ENCODE measurements around the gene RPL36AL.
"Not testable (repeated sequence)": the region's sequence is repeated elsewhere in the genome, so short reads cannot be mapped to it uniquely, and the experiment has no call there.

The RPL36AL gene

GRCh38 chr14:49593016-49593415 is 27.4 kb downstream of the RPL36AL start:
- Mint-ChIP-seq H3K9me3 (no peaks in the 10 kb centered on the region), H3K27me3 (ENCODE audit: low read depth, poor library complexity) (peaks cover 2% of the 10 kb centered on the region), H3K27ac (no peak overlapping the region), H3K4me3 (no peak overlapping the region), H3K36me3 (ENCODE audit: low read depth) (no peaks in the 10 kb centered on the region), H3K4me1 (peaks cover 26% of the 10 kb centered on the region)
- DNase-seq, result no peak
- TF ChIP-seq CTCF (IDR thresholded peaks at IDR 0.05), result no peak

DNA sequence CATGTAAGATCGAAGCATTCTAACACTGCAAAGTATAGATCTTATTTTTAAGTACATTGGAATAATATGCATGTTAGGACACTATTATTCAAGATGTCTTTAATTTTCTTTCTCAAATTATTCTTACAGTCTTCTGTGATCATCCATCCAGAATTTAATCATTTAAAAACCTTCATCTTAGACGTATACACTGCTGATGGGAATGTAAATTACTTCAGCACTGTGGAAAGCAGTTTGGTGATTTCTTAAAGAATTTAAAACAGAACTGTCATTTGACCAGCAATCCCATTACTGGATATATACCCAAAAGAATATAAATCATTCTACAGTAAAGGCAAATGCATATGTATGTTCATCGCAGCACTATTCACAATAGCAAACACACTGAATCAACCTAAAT is 31.0 kb downstream of the RPL36AL start:
- peaks cover 2% of the 10 kb centered on the region for H3K27me3 Mint-ChIP-seq (ENCODE audit: low read depth, poor library complexity)
- no peak overlapping the region for H3K4me3 Mint-ChIP-seq
- no peak overlapping the region for H3K27ac Mint-ChIP-seq

GRCh38 chr14:49586673-49587460 is 33.6 kb downstream of the RPL36AL start:
- DNase-seq, result peak; percentile 30
- peaks cover 36% of the 10 kb centered on the region for H3K36me3 Mint-ChIP-seq (ENCODE audit: low read depth)
- H3K9me3 Mint-ChIP-seq, result no peaks in the 10 kb centered on the region
- H3K4me1 Mint-ChIP-seq, result peaks cover 35% of the 10 kb centered on the region
- H3K27ac Mint-ChIP-seq, result peak overlapping the region; percentile 88
- H3K4me3 Mint-ChIP-seq, result peak overlapping the region; percentile 94
- peak; percentile 88 for TF ChIP-seq CTCF (IDR thresholded peaks at IDR 0.05)
- peaks cover 2% of the 10 kb centered on the region for H3K27me3 Mint-ChIP-seq (ENCODE audit: low read depth, poor library complexity)

More for the DNA sequence above, 31.0 kb downstream of the RPL36AL start:
- H3K36me3 Mint-ChIP-seq (ENCODE audit: low read depth), result peaks cover 11% of the 10 kb centered on the region
- DNase-seq, result no peak
- no peaks in the 10 kb centered on the region for H3K9me3 Mint-ChIP-seq
- H3K4me1 Mint-ChIP-seq, result peaks cover 12% of the 10 kb centered on the region
- no peak for TF ChIP-seq CTCF (IDR thresholded peaks at IDR 0.05)

DNA sequence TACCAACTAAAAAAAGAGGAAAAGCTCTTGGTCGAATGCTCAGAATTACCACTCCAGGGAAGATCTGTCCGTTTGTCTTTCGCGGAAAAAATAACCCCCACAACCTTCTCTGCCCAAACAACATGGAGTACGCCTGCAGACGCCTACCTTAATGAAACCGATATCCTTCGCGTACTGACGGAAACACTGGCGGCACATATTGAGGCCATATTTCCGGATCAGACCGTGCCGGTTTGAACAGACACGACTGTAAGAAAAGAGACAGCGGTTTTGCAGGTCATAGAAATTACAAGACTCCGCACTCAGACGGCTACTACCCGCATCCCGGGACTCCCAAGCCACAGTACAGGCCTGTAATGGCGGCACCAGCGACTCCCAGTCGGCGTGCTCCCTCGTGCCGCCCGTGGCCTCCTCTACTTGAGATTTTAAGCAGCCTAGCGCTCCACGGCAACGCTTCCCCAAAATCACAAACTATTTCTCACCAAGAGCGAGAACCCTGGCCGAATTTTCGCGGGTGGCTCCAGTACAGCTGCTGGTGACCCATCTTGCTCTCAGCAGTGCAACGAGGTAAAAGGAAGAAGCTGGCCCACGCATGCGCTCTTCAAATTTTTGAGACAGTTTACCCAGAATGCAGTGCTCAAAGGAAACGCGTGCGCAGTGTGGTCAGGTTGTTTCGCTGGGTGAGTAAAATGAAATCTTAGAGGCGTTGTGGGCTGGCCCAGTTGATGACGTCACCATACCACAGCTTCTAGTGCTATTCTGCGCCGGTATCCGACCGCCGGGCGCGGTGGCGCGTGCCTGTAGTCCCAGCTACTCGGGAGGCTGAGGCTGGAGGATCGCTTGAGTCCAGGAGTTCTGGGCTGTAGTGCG is 34.4 kb downstream of the RPL36AL start, which contains the start of gene RPS29:
Gene RPS29 (minus strand): TSS at position 578 of the 870 bp plus-strand sequence. CDS start 34 bp downstream, at position 544.
- peaks cover 42% of the 10 kb centered on the region for H3K4me1 Mint-ChIP-seq
- H3K36me3 Mint-ChIP-seq (ENCODE audit: low read depth), result peaks cover 45% of the 10 kb centered on the region
- TF ChIP-seq CTCF (IDR thresholded peaks at IDR 0.05), result no peak
- peak; percentile 96 for DNase-seq
- no peaks in the 10 kb centered on the region for H3K9me3 Mint-ChIP-seq
- H3K4me3 Mint-ChIP-seq, result peak within 1 kb of the TSS; percentile 94
- peaks cover 2% of the 10 kb centered on the region for H3K27me3 Mint-ChIP-seq (ENCODE audit: low read depth, poor library complexity)
- peak within 1 kb of the TSS; percentile 88 for H3K27ac Mint-ChIP-seq

- peak; percentile 18 for DNase-seq
- peak overlapping the region; percentile 88 for H3K27ac Mint-ChIP-seq
Measured at GRCh38 chr14:49584981-49585640, 35.3 kb downstream of the RPL36AL start.

DNA sequence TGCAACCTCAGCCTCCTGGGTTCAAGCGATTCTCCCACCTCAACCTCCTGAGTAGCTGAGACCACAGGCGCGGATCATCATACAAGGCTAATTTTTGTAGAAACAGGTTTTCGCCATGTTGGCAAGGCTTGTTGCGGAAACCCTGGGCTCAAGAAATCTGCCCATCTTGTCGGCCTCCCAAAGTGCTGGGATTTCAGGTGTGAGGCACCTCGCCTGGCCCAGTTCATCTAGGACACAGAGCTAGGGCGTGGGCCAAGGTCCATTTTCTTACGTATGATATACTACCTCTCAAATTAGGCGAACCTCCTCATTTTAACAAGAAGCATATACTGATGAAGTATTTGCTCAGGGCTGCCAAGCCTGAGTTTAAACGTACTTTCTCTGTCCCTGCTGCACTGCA is 36.4 kb downstream of the RPL36AL start:
- Mint-ChIP-seq H3K4me3 (peak overlapping the region; percentile 94), H3K4me1 (peaks cover 58% of the 10 kb centered on the region), H3K27ac (peak overlapping the region; percentile 57), H3K9me3 (no peaks in the 10 kb centered on the region), H3K27me3 (ENCODE audit: low read depth, poor library complexity) (no peaks in the 10 kb centered on the region), H3K36me3 (ENCODE audit: low read depth) (peaks cover 53% of the 10 kb centered on the region)
- TF ChIP-seq CTCF (IDR thresholded peaks at IDR 0.05), result no peak
- DNase-seq, result no peak

More at GRCh38 chr14:49584981-49585640, 35.3 kb downstream of the RPL36AL start:
- not testable (repeated sequence) for H3K9me3 Mint-ChIP-seq; H3K27me3 Mint-ChIP-seq (ENCODE audit: low read depth, poor library complexity)
- H3K36me3 Mint-ChIP-seq (ENCODE audit: low read depth), result peaks cover 50% of the 10 kb centered on the region
- H3K4me1 Mint-ChIP-seq, result peaks cover 48% of the 10 kb centered on the region
- peak overlapping the region; percentile 94 for H3K4me3 Mint-ChIP-seq
